Choroid plexus epithelial cell (primary cell): ENCODE data around the gene UNC5C.
A peak's percentile ranks its signal among the peaks of the same experiment; 100 is the strongest.
"Not testable (repeated sequence)": the region's sequence is repeated elsewhere in the genome, so short reads cannot be mapped to it uniquely, and the experiment has no call there.

Experiments used
- DNase-seq: peaks from one replicate; pipeline ENCODE4 v3.0.0-alpha.2; 2010; ENCODE audit warnings: low read depth
- H3K4me3 ChIP-seq: 2 replicates; pipeline ENCODE4 v1.5.1; 2011; ENCODE audit warnings: low read depth, mild to moderate bottlenecking, control low read depth, low read length, moderate library complexity
- CTCF ChIP-seq: conservative IDR thresholded peaks from 2 replicates; pipeline ENCODE4 v1.5.1; 2011; ENCODE audit warnings: low read depth, mild to moderate bottlenecking, control low read depth, inconsistent platforms, low read length, moderate library complexity

UNC5C gene

GRCh38 chr4:95186666-95187065 lies 362.1 kb downstream of the UNC5C start:
- DNase-seq: no peak
- TF ChIP-seq CTCF: no peak
- H3K4me3 ChIP-seq: no peak overlapping the region

- no peak for DNase-seq
- H3K4me3 ChIP-seq: no peak overlapping the region
- TF ChIP-seq CTCF: no peak
Observed at GRCh38 chr4:95183656-95184408, 364.9 kb downstream of the UNC5C start.

DNA sequence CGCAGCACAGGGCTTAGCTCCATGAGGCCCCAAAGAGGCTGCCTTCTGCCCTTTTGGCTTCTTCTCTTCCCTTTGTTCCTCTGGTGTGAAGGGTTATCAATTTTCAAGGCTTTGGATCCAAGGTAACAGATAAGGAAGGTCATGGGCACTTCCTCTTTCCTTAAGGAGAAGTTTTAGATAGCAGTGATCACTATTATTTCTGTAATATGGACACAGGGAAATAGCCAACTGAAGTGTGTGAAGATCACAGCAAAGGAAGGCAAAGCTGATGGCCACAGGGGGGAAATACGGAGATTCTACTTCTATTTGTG lies 366.8 kb downstream of the UNC5C start:
- H3K4me3 ChIP-seq: no peak overlapping the region
- TF ChIP-seq CTCF: no peak
- DNase-seq: no peak

DNA sequence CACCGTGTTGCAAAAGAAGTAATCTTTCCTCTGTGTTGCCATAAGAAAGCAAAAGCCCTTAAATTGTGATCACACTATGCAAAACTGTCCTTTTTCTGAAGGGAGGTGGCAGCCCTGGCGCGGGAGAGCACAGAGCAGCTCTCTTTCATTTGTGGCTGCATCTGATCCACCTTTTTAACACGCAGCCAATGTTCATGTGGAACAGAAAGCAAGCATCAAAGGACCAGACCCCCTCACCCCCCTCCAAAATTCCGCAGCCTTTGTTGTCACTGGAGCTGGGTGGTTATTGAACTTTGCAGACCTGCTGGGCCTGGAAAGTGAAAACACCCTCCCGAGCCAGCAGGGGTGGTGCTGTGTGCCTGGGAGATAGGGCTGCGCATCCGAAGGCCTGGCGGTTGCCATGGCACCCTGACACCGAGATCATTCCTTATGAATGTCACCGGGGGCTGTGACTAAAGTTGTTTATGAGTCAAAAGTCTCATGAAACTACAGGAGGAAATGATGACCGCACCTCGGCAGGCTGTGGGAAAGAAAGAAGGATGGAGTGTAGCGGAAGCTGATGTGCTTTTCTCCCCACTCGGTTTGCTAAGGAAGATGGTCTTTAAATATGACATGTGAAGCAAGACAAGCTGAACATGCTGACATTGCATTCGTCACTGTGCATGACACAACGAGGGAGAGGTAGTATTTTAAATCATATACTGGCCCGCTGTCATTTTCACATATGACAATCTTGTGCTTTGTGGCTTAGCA lies 367.4 kb downstream of the UNC5C start:
- peak overlapping the region; percentile 35 for H3K4me3 ChIP-seq
- peak; percentile 56 for TF ChIP-seq CTCF
- peak; percentile 69 for DNase-seq

GRCh38 chr4:95180531-95181242 lies 368.1 kb downstream of the UNC5C start:
- no peak overlapping the region for H3K4me3 ChIP-seq
- TF ChIP-seq CTCF: no peak
- DNase-seq: no peak

DNA sequence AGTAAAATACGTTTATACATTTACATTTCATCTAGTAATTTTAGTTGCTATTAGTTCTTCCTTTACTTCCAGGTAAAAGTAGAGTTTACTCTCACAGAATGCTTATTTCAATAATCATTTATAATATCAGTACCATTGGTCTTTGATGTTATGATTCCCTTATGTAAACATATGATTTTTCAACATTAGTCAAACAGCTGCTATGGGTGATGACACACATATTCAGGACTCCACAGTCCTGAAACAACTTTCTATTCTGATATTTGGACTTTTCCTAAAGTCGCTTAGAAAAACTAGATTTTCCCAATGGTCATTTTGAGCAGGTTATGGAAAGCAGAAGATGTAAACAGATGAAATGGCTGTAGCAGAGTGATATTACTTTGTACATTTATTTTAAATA lies 369.8 kb downstream of the UNC5C start:
- TF ChIP-seq CTCF: no peak
- H3K4me3 ChIP-seq: no peak overlapping the region
- peak; percentile 24 for DNase-seq

DNA sequence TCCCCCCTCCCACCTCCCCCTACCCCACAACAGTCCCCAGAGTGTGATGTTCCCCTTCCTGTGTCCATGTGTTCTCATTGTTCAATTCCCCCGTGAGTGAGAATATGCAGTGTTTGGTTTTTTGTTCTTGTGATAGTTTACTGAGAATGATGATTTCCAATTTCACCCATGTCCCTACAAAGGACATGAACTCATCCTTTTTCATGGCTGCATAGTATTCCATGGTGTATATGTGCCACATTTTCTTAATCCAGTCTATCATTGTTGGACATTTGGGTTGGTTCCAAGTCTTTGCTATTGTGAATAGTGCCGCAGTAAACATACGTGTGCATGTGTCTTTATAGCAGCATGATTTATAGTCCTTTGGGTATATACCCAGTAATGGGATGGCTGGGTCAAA lies 377.4 kb downstream of the UNC5C start:
- H3K4me3 ChIP-seq, DNase-seq: not testable (repeated sequence)
